Measurements from ENCODE around the gene YES1. TPM values are rescaled to one million over a fixed set of nuclear protein-coding genes. Genes with fewer than 3 reads are reported as not detected.
"Not testable (repeated sequence)": the region's sequence is repeated elsewhere in the genome, so short reads cannot be mapped to it uniquely, and the experiment has no call there.

YES1 gene
- total RNA-seq, 1 donor from 2014 or later, result 41.6 TPM

- DNase-seq, result no peak
Measured at GRCh38 chr18:784470-785172, 27.4 kb downstream of the YES1 start.

- DNase-seq, result no peak
Measured at GRCh38 chr18:778194-778927, 33.7 kb downstream of the YES1 start.

DNA sequence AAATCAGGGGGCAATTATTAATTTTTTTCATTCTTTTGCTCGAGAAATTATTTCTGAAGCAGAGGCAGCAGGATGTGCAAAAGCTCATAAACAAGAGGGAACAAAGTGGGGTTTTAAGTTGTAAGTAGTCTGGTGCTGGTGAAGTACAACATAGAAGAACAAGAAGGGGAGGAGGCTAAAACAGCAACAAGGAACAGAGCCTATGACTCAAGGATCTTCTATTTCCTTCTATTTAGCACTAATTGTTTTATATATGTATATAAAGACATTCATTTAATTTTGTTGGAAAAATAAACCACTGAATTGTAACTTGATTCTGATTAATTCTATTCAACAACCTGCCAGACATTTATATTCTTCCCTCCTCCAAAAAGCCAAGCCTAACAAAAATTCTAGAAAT lies 35.0 kb downstream of the YES1 start:
- no peak for DNase-seq

DNA sequence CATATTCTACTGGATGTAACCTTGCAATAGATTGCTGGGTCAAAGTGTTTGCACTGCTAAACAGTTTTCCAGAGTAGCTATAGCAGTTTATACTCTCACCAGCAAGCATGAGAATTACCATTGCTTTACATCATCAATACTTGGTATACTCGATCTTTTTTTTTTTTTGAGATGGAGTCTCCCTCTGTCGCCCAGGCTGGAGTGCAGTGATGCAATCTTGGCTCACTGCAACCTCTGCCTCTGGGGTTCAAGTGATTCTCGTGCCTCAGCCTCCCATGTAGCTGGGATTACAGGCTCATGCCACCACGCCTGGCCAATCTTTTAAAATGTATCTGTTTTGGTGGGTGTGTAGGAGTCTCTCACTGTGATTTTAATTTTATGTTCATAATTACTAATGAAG lies 36.0 kb downstream of the YES1 start:
- DNase-seq, result not testable (repeated sequence)

DNA sequence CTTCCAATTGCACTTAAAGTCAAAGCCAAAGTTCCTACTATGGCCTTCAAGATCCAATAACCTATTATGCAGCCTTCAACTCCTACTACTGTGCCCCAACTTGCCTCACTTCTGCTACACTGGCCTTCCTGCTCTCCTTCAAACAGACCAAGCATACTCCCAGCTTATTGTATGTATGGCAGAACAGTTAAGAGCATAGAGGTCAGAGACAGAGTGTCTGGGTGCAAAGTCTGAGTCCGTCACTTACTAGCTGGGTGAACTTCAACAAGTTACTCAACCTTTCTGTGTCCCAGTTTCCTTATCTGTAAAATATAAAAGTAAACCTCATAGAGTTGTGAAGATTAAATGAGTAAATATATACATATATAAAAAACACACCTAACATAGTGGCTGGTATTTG lies 37.2 kb downstream of the YES1 start:
- no peak for DNase-seq

- no peak for DNase-seq
Measured at GRCh38 chr18:773980-774624, 37.9 kb downstream of the YES1 start.

DNA sequence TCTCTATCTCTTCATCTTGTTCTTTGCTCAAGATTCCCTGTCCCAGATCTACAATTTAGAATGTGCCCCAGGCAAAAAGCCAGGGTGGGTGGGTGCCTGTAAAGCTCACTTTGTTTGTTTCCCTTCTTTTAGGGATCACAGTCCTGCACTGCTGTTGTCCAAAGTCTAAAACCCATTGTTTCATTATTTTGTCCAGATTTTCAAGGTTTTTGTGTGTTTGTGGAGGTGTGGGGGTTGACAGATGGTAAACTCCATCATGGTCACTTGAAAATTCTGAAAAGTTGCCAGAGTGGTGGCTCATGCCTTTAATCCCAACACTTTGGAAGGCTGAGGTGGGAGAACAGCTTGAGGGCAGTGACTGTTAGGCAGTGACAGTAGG lies 41.5 kb downstream of the YES1 start:
- DNase-seq, result no peak

DNA sequence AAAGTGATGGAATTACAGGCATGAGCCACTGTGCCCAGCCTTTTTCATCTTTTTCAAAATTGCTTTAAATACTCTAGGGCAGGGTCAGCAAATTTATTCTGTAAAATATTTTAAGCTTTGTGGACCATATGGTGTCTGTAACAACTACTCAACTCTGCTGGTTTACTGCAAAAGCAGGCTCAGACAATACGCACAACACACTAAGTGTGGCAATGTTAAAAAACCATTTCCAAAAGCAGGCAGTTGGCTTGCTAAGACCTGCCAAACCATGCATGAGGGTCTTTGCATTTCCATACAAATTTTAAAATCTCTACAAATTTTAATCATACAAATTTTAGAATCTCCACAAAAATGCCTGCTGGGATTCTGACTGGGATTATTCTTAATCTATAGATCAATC lies 44.1 kb downstream of the YES1 start:
- DNase-seq, result no peak

DNA sequence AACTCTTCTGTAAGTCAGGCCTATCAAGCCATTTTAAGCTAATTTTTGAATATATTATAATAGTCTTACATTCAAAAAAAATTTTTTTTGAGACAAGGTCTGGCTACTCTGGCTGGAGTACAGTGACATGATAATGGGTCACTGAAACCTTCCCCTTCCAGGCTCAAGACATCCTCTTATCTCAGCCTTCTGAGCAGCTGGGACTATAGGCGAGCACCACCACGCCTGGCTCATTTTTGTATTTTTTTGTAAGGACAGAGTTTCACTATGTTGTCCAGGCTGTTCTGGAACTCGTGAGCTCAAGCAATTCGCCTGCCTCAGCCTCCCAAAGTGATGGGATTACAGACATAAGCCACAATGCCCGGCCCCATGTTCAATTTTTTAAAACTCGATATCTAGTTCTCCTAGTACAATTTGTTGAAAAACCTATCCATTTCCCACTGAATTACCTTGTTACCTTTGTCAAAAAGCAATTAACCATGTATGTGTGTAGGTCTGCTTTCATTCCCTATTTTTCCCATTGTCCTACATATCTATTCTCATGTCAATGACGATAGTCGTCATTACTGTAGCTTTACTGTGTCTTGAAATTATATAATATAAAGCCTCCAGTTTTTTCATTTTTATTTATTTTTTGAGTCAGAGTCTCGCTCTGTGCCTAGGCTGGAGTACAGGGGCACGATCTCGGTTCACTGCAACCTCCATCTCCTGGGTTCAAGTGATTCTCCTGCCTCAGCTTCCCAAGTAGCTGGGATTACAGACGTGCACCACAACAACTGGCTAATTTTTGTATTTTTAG lies 44.8 kb downstream of the YES1 start:
- DNase-seq, result no peak

GRCh38 chr18:766550-766860 lies 45.5 kb downstream of the YES1 start:
- DNase-seq, result no peak

DNA sequence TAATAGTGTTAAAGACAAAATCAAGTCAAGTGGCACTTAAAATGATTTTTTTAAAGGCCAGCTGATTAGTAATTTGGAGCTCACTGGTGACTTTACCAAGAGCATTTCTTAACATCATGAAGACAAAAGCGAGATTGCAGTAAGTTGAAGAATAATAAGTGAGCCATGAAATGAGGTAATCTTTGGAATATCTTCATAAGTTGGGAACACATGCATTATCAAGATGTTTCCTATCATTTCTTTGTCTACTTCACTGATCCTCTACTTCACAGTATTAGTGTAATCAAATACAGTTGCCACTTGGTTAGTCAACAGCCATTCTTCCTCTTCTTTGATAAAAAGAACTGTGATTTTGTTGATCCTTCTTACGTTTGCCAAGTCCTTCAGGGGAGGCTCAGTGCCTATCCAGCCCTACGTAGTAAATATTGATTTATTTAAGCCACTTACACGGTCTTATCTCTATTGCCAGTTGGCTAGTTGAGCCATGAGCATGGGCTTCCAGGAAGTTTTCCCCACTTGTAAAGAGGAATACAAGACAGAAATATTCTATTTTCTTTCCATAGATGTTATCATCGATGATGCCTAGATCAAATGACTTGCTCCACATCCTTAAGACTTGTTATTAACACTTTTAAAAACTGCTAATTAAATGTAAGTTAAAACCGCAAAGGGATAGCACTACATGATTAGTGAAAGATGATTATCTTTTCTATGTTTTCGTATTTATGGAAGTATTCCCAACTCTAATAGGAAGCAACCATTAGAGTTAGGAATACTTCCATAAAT lies 46.1 kb downstream of the YES1 start:
- no peak for DNase-seq

GRCh38 chr18:759864-760263 lies 52.2 kb downstream of the YES1 start:
- not testable (repeated sequence) for DNase-seq

GRCh38 chr18:755506-755905 lies 56.5 kb downstream of the YES1 start:
- no peak for DNase-seq

GRCh38 chr18:754656-755055 lies 57.4 kb downstream of the YES1 start:
- no peak for DNase-seq

- no peak for DNase-seq
Measured at GRCh38 chr18:750456-750855, 61.6 kb downstream of the YES1 start.

GRCh38 chr18:744832-745597 lies 67.0 kb downstream of the YES1 start:
- DNase-seq, result no peak

DNA sequence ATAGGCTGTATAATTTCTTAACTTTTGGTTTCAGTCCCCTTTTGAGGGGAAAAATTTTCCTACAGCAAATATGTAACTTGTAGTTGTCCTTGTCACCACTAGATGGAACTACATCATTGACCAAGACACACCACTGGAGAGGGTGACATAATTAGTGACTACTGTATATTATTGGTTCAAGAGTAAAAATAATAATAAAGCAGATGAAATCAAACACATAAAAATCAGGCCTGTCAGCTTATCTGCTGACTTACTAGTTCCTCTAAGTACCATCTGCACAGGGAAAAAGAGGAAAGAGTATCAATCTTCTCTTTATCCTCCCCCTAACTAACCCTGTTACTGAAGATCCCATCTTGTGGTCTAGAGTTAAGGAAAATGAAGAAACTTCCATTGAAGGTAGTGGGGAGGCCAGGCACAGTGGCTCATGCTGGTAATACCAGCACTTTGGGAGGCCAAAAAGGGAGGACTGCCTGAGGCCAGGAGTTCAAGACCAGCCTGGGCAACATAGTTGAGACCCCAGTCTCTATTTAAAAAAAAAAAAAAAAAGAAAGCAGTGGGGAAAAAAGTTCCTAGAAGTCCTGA lies 70.0 kb downstream of the YES1 start:
- no peak for DNase-seq

DNA sequence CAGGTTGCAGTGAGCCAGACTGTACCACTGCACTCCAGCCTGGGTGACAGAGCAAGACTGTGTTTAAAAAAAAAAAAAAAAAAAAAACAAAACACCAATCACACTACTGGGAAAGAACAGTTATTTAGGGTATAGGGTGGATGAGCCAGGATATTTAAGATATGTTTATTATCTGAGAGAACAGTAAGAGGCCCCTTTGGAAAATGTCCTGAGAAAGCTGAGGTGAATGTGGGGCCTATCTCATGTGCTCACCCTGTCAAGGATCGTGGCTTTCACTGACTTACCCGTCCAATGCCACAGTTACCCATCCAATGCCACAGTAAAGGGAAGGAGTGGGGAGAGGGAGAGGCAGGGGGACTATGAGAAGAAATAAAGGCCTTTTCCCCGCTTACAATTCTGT lies 79.7 kb downstream of the YES1 start:
- no peak for DNase-seq

DNA sequence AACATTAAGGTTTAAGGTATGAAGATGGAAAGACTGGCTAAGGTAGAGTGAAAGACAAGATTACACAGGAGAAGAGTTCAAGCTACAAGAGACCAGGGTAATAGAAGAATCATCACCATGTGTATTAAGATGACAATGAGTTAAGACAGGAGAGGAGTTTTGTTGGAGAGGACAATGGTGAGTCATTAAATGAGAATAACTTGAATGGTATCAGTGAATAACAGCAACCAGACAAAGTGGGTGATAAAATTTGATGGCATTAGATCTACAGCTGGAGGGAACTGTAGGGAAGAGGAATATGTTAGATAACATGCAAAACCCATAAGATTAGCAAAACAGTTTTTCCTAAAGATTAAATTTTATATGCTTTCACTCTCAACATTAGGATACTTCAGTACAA lies 80.9 kb downstream of the YES1 start:
- DNase-seq, result no peak

- no peak for DNase-seq
Measured at GRCh38 chr18:730692-731091, 81.3 kb downstream of the YES1 start.

- not testable (repeated sequence) for DNase-seq
Measured at GRCh38 chr18:730120-730519, 81.9 kb downstream of the YES1 start.
